ENCODE data around the gene CACNB2. TPM values are rescaled to one million over a fixed set of nuclear protein-coding genes. Genes with fewer than 3 reads are reported as not detected.

The CACNB2 gene
- total RNA-seq, 1 donor from 2014 or later, result 1.1 TPM

Other genes with a start within 250 kb of the CACNB2 start
- gene SLC39A12, start 188.5 kb upstream of the CACNB2 start, total RNA-seq, result not detected in 2 replicates